GM21515 (cell line): ENCODE data around the gene SMTNL2.
"Not testable (repeated sequence)": the region's sequence is repeated elsewhere in the genome, so short reads cannot be mapped to it uniquely, and the experiment has no call there.

ENCODE experiments used
- ATAC-seq: cut with Tn5 transposase; IDR thresholded peaks from one replicate; pipeline ENCODE4 v1.9.1; 2021; ENCODE audit not compliant: unreplicated experiment

SMTNL2 gene

GRCh38 chr17:4599505-4600281 lies 15.4 kb downstream of the SMTNL2 start:
- no peak for ATAC-seq

GRCh38 chr17:4600563-4600962 lies 16.2 kb downstream of the SMTNL2 start:
- ATAC-seq, result no peak

- no peak for ATAC-seq
Observed at GRCh38 chr17:4601326-4601725, 17.0 kb downstream of the SMTNL2 start.

GRCh38 chr17:4602041-4602440 lies 17.7 kb downstream of the SMTNL2 start:
- ATAC-seq, result no peak

GRCh38 chr17:4604111-4604644 lies 19.8 kb downstream of the SMTNL2 start:
- no peak for ATAC-seq

DNA sequence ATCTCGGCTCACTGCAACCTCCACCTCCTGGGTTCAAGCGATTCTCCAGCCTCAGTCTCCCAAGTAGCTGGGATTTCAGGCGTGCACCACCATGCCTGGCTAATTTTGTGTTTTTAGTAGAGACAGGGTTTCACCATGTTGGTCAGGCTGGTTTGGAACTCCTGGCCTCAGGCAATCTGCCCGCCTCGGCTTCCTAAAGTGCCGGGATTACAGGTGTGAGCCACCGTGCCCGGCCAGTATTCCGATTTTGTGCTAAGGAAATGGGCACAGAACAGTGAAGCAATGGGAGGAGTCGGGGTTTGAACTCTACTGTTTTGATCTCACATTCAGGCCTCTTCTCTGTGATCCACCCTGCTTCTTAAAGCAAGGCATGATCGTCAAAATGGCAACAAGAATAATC lies 20.4 kb downstream of the SMTNL2 start:
- ATAC-seq, result not testable (repeated sequence)

DNA sequence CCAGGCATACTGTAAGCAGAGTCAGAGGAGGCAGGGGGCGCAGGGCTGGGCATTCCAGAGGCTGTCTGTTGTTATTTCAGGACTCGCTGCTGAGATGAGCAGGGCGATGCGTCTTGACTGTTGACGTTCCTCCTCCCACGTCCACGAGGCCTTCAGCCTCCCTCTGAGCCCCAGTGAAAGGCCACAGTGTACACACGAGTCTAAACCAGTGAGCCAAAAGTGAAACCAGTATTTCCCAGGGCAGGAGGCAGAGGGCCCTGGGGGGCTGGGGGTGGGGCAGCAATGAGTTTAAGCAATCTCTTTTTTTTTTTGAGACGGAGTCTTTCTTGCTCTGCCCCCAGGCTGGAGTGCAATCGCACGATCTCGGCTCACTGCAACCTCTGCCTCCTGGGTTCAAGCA lies 21.5 kb downstream of the SMTNL2 start:
- no peak for ATAC-seq

- no peak for ATAC-seq
Observed at GRCh38 chr17:4607261-4607741, 23.0 kb downstream of the SMTNL2 start.

DNA sequence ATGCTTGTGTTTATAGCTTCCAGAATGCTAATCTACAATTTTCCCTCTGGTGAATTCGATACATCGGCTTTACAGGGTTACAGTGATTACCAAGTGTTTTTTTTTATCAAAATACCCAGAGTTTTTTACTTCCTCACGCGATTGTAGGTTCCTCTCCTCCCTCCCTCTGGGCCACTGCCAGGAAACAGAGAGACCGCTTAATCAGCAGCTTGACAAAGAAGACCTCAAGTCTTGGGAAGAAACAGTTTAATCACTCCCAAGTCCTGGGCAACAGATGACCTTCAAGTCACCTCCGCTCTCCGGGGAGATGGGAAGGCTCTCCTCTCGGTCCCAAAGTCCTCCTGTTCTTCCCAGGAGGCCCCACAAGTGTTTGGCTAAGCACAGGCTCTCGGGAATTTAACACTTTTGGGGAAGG lies 23.5 kb downstream of the SMTNL2 start:
- no peak for ATAC-seq

DNA sequence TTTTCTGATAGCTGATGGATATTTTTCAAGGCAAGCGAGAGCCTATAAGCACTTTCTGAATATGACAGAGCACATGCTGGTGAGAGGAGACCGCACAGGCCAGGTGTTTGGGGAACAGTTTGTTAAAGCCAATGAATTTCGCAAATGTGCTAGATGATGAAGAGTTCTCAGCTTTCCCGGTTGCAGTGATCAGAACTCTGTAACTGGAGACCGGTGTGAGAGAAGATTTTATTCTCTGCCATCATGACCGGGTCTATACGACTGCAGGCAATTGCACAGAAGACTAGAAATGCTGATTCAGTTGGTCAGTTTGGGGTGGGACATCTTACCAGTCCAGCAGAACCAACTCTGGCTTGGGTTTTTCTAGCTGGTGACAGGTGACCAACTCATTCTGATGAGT lies 25.4 kb downstream of the SMTNL2 start:
- ATAC-seq, result no peak

DNA sequence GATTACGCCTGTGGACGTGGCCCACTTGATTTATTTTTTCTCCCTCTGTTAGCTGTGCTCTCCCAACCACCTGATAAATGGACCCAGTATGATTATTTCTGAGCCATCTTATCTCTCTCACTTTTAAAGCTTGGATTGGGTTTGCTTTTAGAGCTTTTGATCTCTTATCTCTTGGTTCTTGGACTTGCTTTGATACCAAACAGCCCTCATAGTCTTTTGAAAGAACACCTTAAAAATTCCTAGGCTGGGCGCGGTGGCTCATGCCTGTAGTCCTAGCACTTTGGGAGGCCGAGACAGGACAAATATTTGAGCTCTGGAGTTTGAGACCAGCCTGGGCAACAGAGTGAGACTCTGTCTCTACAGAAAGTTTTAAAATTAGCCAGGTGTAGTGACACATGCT lies 25.8 kb downstream of the SMTNL2 start:
- ATAC-seq, result no peak

DNA sequence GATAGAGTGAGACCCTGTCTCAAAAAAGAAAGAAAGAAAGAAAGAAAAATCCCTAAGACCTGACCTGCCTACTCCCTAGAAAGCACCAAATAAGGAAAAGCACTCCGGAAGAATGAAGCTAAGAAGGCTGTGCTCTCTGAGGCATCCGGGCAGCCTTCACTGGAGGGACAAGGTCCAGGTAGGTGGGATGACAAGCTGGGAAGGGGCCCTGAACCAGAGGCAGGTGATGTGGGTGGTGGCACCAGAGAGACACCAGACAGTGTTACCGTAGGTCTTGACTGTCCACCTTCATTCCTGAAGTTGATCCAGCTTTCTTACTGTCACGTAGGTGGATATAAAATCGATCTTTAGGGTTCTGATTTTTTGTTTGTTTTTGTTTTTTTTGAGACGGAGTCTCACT lies 26.3 kb downstream of the SMTNL2 start:
- no peak for ATAC-seq

- ATAC-seq, result no peak
Observed at GRCh38 chr17:4616476-4616875, 32.1 kb downstream of the SMTNL2 start.

- ATAC-seq, result no peak
Observed at GRCh38 chr17:4617090-4617489, 32.8 kb downstream of the SMTNL2 start.

DNA sequence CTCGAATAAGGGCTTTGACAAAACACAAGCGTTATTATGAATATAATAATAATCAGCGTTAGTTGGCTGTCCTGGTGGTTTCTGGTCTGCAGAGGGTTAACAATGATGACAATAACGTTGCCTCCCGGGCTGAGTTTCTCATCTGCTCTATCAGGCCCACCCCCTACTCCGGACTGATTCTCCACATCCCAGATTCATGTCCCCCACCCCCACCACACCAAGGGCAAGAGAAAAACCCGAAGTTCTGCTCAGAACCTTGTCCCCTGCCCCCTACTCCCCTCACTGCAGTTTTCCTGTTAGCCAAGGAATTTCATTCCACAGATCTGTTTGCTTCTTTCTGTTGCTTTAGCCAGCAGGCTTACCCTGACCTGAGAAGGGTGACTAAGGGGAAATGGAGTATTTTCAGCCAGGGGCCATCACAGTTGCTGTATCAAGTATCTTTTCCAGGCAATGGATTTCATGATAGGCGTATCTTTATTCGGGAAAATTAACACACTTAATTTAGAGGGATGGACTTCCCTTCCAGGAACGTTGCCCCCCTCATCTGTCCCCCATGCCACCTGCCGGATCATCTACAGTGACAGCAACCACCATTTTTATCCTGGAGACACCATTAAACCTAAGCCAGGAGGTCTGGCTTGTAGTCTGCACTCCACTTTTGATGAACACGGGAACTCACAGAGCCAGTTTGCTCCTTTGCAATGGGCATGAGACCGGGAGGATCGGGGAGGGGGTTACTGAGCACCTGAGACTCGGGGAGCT lies 33.4 kb downstream of the SMTNL2 start:
- no peak for ATAC-seq

- ATAC-seq, result no peak
Observed at GRCh38 chr17:4620531-4621101, 36.3 kb downstream of the SMTNL2 start.

GRCh38 chr17:4622375-4622774 lies 38.0 kb downstream of the SMTNL2 start:
- no peak for ATAC-seq

- no peak for ATAC-seq
Observed at GRCh38 chr17:4623249-4623648, 38.9 kb downstream of the SMTNL2 start.

DNA sequence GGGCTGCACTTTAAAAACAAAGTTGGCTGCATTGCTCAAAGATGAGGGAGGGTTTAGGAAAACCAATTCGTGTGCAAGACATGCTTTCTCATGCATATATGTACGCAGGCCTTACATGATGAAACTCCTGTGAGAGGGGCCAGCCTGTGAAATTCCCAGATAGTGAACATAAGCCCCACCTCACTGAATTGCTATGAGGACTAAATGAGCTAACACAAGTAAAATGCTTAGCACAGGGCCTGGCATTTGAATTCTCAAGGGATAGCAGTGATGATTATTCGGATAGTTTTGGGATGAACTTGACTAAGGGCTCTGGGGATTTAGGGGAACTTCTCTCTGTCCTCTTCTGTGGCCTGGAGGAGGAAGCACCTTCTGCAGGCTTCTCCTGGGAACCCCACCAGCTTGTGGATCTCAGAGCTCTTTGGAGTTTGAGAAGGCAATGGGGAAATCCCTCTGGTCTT lies 40.2 kb downstream of the SMTNL2 start:
- not testable (repeated sequence) for ATAC-seq

DNA sequence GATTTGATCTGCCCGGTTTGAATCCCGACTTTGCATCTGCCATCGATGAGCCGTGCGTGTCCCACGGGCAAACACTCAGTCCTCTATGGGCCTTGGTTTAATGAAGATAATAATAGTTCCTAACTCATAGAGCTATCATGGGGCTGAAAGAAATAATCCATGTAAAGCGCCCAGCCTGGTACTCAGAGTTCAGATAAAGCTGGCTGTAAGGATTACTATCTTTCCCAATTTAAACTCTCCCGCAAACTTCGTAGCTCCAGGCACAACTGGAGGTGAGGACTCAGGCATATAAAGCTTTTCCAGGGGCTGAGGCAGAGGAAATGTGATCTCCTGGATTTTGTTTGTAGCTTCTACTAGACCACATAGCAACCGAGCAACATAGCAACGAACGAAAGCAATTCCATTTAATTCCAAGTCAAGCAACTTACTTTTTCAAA lies 40.9 kb downstream of the SMTNL2 start:
- ATAC-seq, result no peak

- ATAC-seq, result no peak
Observed at GRCh38 chr17:4626734-4627256, 42.5 kb downstream of the SMTNL2 start.
